NCI-H1436 treated with DMSO at 0.1 percent for 48 hours (cell line): Measurements from ENCODE around the gene PUDP.

Source experiments
- DNase-seq: peaks from one replicate; lab custom pipeline; 2025; lab: John Stamatoyannopoulos, UW

The PUDP gene

GRCh38 chrX:7146703-7147412 lies 1.1 kb downstream of the PUDP start:
- DNase-seq: no peak

DNA sequence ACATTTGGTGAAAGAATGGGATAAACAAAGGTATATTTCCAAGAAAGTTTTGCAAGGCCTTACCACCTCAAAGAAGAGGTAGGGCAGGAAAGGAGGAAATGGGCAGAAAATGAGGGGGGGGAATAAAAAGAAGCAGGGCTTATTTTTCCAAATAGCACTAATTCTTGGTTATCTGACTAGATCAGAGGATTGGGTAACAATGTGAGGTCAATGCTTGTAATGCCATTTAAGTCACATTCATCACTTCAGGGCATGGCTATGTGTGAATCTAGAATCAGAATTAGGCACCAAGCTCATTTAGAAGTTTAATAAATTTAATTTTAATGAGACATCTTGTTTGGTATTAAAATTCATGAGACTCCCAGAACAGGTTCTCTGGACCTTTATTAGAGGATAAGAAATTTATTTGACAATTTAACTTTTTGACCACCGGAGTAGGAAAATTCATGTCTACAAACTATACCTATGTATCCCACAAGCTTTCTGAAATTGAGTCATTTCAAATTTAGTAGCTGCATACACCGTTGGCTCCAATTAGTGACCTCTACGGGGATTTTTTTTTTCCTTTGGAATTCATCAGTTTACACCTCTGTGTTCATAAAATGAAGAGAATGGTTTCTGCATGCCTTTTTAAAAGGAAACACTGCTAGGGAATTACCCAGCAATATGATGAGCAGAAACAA lies 1.8 kb downstream of the PUDP start:
- no peak for DNase-seq

GRCh38 chrX:7145454-7145853 lies 2.5 kb downstream of the PUDP start:
- no peak for DNase-seq

- DNase-seq: no peak
Measured at GRCh38 chrX:7143941-7144525, 3.9 kb downstream of the PUDP start.

GRCh38 chrX:7143076-7143475 lies 4.9 kb downstream of the PUDP start:
- DNase-seq: no peak

DNA sequence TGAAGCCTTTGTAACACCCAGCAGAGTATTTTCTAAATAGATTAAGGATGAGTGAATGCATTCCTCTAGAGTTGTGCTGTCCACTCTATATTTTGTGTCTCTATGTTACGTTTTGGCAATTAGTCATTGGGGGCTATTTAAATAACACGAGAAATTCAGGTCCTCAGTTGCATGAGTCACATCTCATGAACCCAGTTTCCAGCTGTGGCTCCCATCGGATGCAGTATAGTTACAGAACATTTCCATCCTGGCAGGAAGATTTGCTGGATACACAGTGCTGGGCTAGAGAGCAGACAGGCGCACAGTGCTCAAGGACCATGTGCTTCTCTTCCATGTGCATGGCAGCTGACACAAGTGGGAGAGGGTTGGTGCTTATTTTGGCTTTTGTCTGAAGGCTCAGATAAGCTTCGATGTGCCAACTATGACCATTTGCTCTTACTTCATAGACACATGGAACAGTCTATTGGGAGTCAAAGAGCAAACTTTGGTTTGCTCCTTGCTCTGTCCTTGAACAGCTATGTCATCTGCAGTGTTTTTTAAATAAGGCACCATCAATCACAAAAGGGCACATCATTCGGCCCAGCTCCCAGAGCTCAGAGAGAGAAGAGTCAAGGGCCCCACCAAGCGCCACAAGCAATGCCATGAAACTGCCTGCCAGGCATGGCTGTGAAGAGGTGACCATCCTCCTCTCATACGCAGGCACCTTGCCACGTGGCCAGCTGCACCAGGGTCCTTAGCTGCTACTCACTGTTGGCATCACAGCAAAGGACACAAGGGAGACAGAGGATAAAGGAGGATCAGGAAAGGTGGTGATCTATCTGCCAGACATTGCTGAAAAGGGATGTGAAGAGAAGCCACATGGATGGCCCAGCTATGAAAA lies 8.5 kb downstream of the PUDP start:
- no peak for DNase-seq

DNA sequence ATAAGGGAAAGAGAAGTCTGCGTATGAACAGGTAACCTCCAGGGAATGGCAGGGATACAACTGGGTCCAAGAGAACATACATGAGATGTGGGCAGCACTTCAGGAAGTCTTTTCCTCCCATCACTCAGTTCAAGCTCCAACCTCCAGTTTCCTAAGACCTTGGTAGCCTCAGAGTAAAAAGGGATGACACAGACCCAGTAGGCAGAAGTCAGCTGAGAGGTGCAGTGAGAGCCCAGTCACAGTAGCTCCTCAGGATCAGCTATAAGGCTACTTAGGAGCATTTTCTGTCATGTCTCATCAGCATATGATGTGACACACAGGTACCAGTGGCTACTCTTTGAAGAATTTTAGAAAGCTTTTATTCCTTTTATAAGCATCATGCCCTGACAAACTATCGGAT lies 13.0 kb downstream of the PUDP start:
- DNase-seq: no peak

DNA sequence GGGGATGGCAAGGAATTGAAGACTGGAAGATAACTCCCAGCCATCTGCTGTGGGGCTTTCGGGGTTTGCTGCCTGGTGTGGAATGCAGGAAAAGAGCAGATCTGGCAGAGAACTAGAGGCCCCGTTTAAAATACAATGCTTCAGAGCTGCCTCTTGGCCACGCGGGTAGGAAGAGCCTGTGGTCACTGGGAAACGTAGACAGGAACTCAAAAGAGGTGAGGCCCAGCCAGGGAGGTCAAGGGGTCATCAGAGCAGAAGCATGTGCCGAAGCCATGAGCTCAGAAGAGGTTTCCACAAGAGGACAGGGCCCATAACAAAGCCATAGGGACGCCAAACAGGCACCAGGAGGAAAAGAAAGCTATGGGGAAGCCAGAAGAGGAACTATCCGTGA lies 14.9 kb downstream of the PUDP start:
- no peak for DNase-seq

GRCh38 chrX:7132335-7133049 lies 15.5 kb downstream of the PUDP start:
- no peak for DNase-seq

GRCh38 chrX:7131621-7132020 lies 16.3 kb downstream of the PUDP start:
- no peak for DNase-seq

DNA sequence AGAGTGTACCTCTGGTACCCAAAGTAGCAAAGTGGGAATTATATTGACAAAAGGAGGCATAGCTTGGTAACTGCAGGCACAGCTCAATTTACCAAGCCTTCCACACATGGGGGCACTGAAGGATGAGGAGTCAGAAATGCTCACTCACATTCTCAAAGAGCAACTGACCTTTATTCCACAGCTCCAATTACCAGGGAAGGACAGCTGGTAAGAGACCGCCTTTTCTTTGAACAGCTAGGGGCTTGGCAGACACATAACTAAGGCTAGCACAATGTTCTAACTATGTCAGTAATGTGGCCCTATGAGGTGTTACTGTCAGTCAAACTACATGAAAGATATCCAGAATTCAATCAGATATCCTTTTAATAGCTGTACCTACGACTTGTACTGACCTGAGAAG lies 20.9 kb downstream of the PUDP start:
- no peak for DNase-seq

DNA sequence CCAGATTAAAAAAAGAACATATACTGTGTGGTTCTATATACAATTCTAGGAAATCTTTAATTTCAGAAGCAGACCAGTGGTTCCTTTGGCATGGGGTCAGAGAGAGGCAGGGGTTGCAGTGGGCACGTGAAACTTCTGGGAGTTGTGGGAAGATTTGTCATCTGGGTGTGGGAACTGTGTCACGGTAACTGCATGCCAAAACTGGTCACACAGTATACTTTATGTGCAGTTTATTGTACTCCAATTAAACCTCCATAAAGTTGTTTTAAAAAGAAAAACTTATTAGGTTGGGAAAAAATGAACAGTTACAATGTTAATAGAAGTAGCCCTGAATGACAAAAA lies 27.1 kb downstream of the PUDP start:
- no peak for DNase-seq

- no peak for DNase-seq
Measured at GRCh38 chrX:7119950-7120877, 27.7 kb downstream of the PUDP start.

DNA sequence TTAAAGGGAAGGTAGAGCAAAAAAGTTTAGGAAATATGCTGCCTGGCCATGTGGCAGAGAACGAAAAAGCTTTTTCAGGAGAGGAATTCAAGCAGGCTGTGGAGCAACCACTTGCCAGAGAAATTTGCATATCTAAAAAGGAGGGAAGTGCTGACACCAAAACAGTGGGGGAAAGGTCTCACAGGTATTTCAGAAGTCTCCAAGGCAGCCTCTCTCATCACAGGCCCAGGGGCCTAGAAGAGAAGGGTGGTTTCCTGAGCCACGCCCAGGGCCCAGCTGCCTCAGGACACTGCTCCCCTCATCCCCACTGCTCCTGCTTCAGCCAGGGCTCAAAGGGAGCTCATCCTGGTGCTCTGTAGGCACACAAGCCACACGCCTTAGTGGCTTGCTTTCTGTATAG lies 30.4 kb downstream of the PUDP start:
- DNase-seq: no peak

DNA sequence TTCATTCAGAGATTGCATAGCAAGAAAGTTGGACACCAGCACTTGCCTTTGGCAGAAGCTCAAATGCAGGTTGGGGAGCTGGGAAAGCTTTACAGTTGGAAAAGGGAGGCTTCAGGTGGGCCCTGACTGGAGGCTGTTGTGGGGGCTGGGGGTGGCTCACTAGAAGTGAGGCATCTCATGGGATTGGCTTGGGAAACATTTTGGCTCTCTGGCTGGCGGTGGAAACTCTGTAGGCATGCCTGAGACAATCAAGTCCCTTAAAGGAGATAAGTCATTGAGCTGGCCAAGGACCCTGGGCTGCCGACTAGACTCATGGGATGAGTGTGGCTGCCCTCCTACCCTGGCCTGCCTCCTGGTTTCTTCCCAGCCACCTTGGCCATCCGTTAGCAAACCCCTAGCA lies 31.9 kb downstream of the PUDP start:
- DNase-seq: no peak

DNA sequence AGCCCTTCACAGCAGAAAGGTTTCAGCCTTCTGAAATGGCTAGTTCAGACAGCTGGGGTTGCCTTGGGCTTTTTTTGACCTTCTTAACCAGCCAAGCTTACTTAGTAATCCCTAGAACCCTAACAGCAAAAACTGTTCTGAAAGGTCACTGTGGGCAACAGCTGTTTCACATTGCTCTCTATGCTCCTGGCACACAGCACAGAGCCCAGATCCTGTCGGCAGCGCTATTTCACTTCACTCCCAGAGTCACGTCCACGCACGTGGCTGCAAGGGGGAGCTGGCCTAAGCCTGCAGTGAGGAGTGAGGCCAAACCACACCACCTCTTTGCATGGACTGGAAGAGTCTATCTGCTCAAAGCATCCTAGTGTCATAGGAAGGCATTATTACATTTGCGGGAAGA lies 32.4 kb downstream of the PUDP start:
- DNase-seq: no peak

GRCh38 chrX:7112071-7112470 lies 35.9 kb downstream of the PUDP start:
- no peak for DNase-seq

DNA sequence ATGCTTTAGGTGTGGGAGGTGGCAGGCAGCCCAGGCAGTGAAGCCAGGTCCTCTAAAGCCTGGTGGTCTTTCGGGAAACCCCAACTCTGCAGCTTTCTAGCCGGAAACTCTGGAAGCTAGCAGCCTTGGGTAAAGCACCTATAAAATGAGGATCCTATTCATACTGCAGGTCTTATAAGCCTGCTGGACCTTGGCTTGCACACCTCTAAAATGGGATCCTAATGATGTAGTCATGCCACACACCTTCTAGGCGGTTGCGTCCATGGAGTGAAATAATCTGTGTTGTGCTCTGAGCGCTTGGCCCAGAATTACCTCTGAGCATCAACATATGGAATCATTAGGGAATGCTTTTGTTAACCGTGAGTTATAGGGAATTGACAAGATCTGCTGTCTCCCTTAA lies 36.4 kb downstream of the PUDP start:
- DNase-seq: no peak

DNA sequence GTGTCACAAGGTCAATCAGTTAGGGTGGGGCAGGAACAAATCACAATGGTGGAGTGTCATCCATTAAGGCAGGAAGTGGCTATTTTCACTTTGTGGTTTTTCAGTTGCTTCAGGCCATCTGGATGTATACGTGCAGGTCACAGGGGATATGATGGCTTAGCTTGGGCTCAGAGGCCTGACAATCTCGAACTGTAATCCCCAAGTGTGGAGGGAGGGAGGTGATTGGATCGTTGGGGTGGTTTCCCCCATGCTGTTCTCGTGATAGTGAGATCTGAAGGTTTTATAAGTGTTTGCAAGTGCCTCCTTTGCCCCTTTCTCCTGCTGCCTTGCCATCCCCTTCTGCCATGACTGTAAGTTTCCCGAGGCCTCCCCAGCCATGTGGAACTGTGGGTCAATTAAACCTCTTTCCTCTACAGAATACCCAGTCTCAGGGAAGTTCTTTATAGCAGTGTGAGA lies 37.1 kb downstream of the PUDP start:
- DNase-seq: no peak

GRCh38 chrX:7109838-7110793 lies 37.8 kb downstream of the PUDP start:
- DNase-seq: no peak
